ENCODE results near the gene ERI3. TPM values are rescaled to one million over a fixed set of nuclear protein-coding genes. Genes with fewer than 3 reads are reported as not detected.

The ERI3 gene
- total and polyA plus RNA-seq, 9 of the 15 experiments (the other 6 are each of a cell fraction or from before 2014, with no cell fraction given), result 47.8 to 93.4 (median 67.2) TPM

DNA sequence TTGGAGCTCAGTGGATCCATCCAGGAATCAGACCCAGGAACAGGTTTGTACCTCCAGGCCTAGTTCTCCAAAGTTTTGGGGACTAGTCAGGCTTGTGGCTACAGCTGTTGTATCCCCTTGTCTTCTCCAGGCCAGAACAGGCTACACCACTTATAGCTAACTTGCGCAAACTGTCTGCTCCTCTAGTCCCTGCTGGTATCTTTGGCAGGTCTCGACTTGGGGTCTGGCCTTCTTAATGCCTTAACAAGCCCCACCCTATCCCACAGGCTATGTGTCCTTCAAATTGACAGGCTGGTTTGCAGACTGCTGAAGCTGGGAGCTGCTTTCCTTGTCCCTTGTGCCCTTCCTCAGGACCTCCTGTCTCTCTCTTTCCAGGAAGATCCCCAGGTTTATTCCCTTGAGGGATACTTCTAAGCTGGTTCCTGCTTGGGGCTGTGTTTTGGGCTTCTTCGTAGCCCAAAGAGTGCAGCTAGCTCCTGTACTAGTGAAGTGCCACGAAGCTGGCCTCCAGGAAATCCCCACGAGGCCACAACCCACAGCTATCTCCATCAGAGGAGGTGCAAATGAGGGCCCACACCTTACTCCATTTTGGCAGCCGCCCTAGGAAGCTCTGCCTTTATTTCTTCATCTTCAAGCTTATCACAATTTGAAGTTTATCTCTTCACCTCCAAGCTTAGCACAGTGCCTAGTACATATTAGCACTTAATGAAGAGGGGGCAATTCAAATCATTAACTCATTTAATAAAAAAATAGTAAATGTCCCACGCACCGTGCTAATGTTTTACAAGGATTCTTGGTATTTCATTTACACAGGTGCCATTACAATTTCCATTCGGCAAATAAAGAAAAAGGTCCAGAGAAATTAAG lies 142.5 kb downstream of the ERI3 start:
- Histone ChIP-seq H3K9ac (ENCODE audit: insufficient read depth in 1 of 2, low read depth in 2 of 2, low read length in 2 of 2) (peak overlapping the region in 1 of 2 experiments; percentile 59; a peak in 2 of 4 replicates), H2AFZ (ENCODE audit: low read depth, low read length) (peak overlapping the region; percentile 97), H3K4me1 (replicated peaks in 1 of 2; ENCODE audit: control insufficient read depth in 2 of 2, insufficient read depth in 2 of 2, low read length in 2 of 2) (peaks cover 7 to 10% of the 10 kb centered on the region in 2 experiments; a peak in 4 of 5 replicates), H3K9me3 (replicated peaks; ENCODE audit: control insufficient read depth, insufficient read depth, low read depth, low read length) (no peaks in the 10 kb centered on the region), H3K4me3 (peak overlapping the region; percentile 55), H3K4me2 (ENCODE audit: insufficient read depth, low read length) (peak overlapping the region; percentile 100), H3K27me3 (ENCODE audit: control insufficient read depth in 2 of 2, insufficient read depth in 2 of 2, low read length in 2 of 2) (0 out of 5 replicates have a peak, but pooled peaks cover 0 to 3% of the 10 kb centered on the region in 2 experiments), H4K20me1 (replicated peaks; ENCODE audit: control insufficient read depth, insufficient read depth, low read length) (no peaks in the 10 kb centered on the region), H3K36me3 (ENCODE audit: control insufficient read depth, insufficient read depth, low read length) (peaks cover 28% of the 10 kb centered on the region), H3K79me2 (ENCODE audit: control insufficient read depth, insufficient read depth, low read length) (peaks cover 5% of the 10 kb centered on the region; the same call in 2 of the 3 replicates), H3K27ac (ENCODE audit: extremely low read depth, low read depth, low read length) (no peak overlapping the region; the same call in 1 of the 3 replicates), H3K9me1 (ENCODE audit: control insufficient read depth, insufficient read depth, low read length) (peaks cover 4% of the 10 kb centered on the region)
- intact Hi-C loops (cut with micrococcal nuclease), result loop anchor here (10.0 kb wide), 1 partner anchor 442 kb away; no protein-coding TSS in a partner anchor
- in situ Hi-C loops (cut with MboI), result no loop called here
- BruUV-seq (replicated peaks), result TSS peak; percentile 88
- FAIRE-seq, result peak; percentile 61
- no peak for ATAC-seq
- TF ChIP-seq ZNF232 (CRISPR knock-in tag; IDR thresholded peaks at IDR 0.05) (0 out of 2 replicates have a peak, but pooled peaks have one; percentile 36), ZNF124 (CRISPR knock-in tag; IDR thresholded peaks at IDR 0.05) (0 out of 2 replicates have a peak, but pooled peaks have one; percentile 32), STAT5A (IDR thresholded peaks at IDR 0.05; ENCODE audit: borderline replicate concordance, low read length) (no peak), RAD51 (IDR thresholded peaks at IDR 0.05; ENCODE audit: borderline replicate concordance, low read depth) (no peak), ZFX (CRISPR knock-in tag; IDR thresholded peaks at IDR 0.05) (peak; percentile 2; the same call in 1 of the 2 replicates), POLR2H (tag; IDR thresholded peaks at IDR 0.05; ENCODE audit: low read depth) (0 out of 2 replicates have a peak, but pooled peaks have one; percentile 45)
- TF ChIP-seq, protein P1, sequence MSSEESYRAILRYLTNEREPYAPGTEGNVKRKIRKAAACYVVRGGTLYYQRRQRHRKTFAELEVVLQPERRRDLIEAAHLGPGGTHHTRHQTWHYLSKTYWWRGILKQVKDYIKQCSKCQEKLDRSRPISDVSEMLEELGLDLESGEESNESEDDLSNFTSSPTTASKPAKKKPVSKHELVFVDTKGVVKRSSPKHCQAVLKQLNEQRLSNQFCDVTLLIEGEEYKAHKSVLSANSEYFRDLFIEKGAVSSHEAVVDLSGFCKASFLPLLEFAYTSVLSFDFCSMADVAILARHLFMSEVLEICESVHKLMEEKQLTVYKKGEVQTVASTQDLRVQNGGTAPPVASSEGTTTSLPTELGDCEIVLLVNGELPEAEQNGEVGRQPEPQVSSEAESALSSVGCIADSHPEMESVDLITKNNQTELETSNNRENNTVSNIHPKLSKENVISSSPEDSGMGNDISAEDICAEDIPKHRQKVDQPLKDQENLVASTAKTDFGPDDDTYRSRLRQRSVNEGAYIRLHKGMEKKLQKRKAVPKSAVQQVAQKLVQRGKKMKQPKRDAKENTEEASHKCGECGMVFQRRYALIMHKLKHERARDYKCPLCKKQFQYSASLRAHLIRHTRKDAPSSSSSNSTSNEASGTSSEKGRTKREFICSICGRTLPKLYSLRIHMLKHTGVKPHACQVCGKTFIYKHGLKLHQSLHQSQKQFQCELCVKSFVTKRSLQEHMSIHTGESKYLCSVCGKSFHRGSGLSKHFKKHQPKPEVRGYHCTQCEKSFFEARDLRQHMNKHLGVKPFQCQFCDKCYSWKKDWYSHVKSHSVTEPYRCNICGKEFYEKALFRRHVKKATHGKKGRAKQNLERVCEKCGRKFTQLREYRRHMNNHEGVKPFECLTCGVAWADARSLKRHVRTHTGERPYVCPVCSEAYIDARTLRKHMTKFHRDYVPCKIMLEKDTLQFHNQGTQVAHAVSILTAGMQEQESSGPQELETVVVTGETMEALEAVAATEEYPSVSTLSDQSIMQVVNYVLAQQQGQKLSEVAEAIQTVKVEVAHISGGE (CRISPR knock-in tag; IDR thresholded peaks at IDR 0.05), result 0 out of 6 replicates have a peak, but pooled peaks of 1 of the 3 experiments have one; percentile 97
- peak in 1 of 4 experiments; percentile 4 for DNase-seq (ENCODE audit: extremely low read depth in 1 of 4, low spot score in 3 of 4)
- 55% methylated on average over 9 of the region's 9 CpGs for WGBS (ENCODE audit: insufficient coverage, low coverage, missing lambda C conversion rate)
- POLR2A ChIA-PET, result interaction anchor here (0.7 to 2.0 kb wide), 19 partner anchors 9 to 479 kb away, joined by 3 to 7 read pairs (median 3); no protein-coding TSS in a partner anchor
- CTCF ChIA-PET (ENCODE audit: low intra/inter-chr PET ratio), result no interaction called here
